Calu3 (cell line): Measurements from ENCODE around the gene CGRRF1. TPM values are rescaled to one million over a fixed set of nuclear protein-coding genes. Genes with fewer than 3 reads are reported as not detected.

Experiments
- BruUV-seq: library from RNA; stranded (reverse); fragments of 400-500 nt; replicated peaks from 2 replicates; lab custom pipeline; 2021; lab: Mats Ljungman, UMichigan
- CTCF ChIA-PET: fragments of 300-600 bp; sonication (Branson Sonifier 250); formaldehyde crosslinking; loops from one replicate; lab custom pipeline; 2022; ENCODE audit warnings: antibody characterized with exemption; lab: Charles Lee
- DNase-seq: peaks from one replicate; pipeline ENCODE4 v3.0.0; 2022
- H3K27ac Mint-ChIP-seq: one replicate; pipeline ENCODE4 v1.8.0; 2022; ENCODE audit warnings: mixed read lengths; ENCODE audit not compliant: unreplicated experiment
- H3K27me3 Mint-ChIP-seq: one replicate; pipeline ENCODE4 v1.8.0; 2022; ENCODE audit warnings: mixed read lengths; ENCODE audit not compliant: unreplicated experiment
- H3K36me3 Mint-ChIP-seq: one replicate; pipeline ENCODE4 v1.8.0; 2022; ENCODE audit warnings: mild to moderate bottlenecking, moderate library complexity, mixed read lengths; ENCODE audit not compliant: insufficient read depth, unreplicated experiment
- H3K4me1 Mint-ChIP-seq: one replicate; pipeline ENCODE4 v1.8.0; 2022; ENCODE audit warnings: mild to moderate bottlenecking, low read depth, mixed read lengths; ENCODE audit not compliant: unreplicated experiment
- H3K4me3 Mint-ChIP-seq: one replicate; pipeline ENCODE4 v1.8.0; 2022; ENCODE audit warnings: mild to moderate bottlenecking, low read depth, moderate library complexity, mixed read lengths; ENCODE audit not compliant: unreplicated experiment
- H3K9me3 Mint-ChIP-seq: one replicate; pipeline ENCODE4 v1.8.0; 2022; ENCODE audit warnings: low read depth, mixed read lengths; ENCODE audit not compliant: unreplicated experiment
- intact Hi-C: fragments of 100-400 bp; cut with micrococcal nuclease; formaldehyde crosslinking; loops from one replicate; pipeline ENCODE4 v1.10.0; 2022; ENCODE audit not compliant: unreplicated experiment
- total RNA-seq: library from RNA; stranded (reverse); gene quantifications from 2 replicates; pipeline ENCODE4 v1.2.3, GENCODE V29; 2022
- TF ChIP-seq, protein P1 (sequence below): fragments of 200-600 bp; IDR thresholded peaks from one replicate; pipeline ENCODE4 v1.8.0; 2022; ENCODE audit warnings: antibody characterized with exemption; ENCODE audit not compliant: unreplicated experiment

CGRRF1 gene
- total RNA-seq, 1 experiment from 2014 or later = 12.4 TPM

- BruUV-seq = no TSS peak
- DNase-seq = no peak
- CTCF ChIA-PET = interaction anchor here (0.7 kb wide), 1 partner anchor 1301 kb away, joined by 3 read pairs; no protein-coding TSS in a partner anchor
- TF ChIP-seq, protein P1, sequence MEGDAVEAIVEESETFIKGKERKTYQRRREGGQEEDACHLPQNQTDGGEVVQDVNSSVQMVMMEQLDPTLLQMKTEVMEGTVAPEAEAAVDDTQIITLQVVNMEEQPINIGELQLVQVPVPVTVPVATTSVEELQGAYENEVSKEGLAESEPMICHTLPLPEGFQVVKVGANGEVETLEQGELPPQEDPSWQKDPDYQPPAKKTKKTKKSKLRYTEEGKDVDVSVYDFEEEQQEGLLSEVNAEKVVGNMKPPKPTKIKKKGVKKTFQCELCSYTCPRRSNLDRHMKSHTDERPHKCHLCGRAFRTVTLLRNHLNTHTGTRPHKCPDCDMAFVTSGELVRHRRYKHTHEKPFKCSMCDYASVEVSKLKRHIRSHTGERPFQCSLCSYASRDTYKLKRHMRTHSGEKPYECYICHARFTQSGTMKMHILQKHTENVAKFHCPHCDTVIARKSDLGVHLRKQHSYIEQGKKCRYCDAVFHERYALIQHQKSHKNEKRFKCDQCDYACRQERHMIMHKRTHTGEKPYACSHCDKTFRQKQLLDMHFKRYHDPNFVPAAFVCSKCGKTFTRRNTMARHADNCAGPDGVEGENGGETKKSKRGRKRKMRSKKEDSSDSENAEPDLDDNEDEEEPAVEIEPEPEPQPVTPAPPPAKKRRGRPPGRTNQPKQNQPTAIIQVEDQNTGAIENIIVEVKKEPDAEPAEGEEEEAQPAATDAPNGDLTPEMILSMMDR = no peak
- no peak overlapping the region for H3K4me3 Mint-ChIP-seq
- H3K36me3 Mint-ChIP-seq = no peaks in the 10 kb centered on the region
- H3K27ac Mint-ChIP-seq = no peak overlapping the region
- intact Hi-C loops = no loop called here
- H3K9me3 Mint-ChIP-seq = peaks cover 5% of the 10 kb centered on the region
- no peaks in the 10 kb centered on the region for H3K27me3 Mint-ChIP-seq
- peaks cover 7% of the 10 kb centered on the region for H3K4me1 Mint-ChIP-seq
Observed at GRCh38 chr14:54574528-54574927, 64.8 kb downstream of the CGRRF1 start.

DNA sequence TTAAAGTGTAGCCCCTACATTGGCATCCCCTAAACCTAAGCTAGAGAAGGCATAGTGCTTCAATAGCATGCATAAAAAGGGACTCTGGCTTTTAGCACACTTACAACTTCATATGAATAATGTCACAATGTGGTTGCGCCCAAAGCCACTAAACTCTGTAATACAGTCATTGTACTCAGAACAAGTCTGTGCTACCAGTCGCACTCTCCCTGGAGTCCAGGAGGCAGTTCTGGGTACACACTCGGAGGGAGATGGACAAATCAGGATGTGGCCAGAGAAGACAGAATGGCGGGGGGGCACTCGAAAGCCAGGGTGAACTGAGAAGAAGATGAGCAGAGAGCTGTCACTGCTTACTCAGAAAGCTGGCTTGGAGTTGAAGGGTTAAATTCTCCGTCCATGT, 67.8 kb downstream of the CGRRF1 start:
- BruUV-seq = no TSS peak
- intact Hi-C loops = no loop called here
- DNase-seq = no peak
- no peaks in the 10 kb centered on the region for H3K4me1 Mint-ChIP-seq
- TF ChIP-seq, protein P1 = no peak
- CTCF ChIA-PET = interaction anchor here (1.0 kb wide), 1 partner anchor 14 kb away, joined by 4 read pairs; no protein-coding TSS in a partner anchor
- H3K36me3 Mint-ChIP-seq = no peaks in the 10 kb centered on the region
- no peak overlapping the region for H3K27ac Mint-ChIP-seq
- H3K9me3 Mint-ChIP-seq = no peaks in the 10 kb centered on the region
- H3K4me3 Mint-ChIP-seq = no peak overlapping the region
- no peaks in the 10 kb centered on the region for H3K27me3 Mint-ChIP-seq

DNA sequence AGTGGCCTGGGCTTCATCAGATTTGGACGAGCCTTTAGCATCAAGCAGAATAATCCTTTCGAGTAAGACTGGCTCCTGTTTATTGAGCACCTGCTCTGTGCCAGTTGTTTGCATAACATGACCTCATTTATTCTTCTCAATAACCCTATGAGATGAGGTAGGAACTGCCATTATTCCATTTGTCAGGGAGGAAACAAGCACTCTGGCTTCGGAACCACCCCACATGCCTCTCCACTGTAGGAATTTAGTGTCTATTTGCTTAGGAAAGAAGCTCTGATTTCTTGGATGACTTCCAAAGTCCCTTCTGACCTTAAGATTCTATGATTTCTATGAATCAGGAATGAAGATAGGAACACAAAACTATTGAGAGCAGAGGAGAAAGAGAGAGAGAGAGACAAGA, 68.3 kb downstream of the CGRRF1 start:
- H3K4me3 Mint-ChIP-seq = no peak overlapping the region
- H3K27ac Mint-ChIP-seq = no peak overlapping the region
- TF ChIP-seq, protein P1 = no peak
- intact Hi-C loops = no loop called here
- CTCF ChIA-PET = no interaction called here
- H3K9me3 Mint-ChIP-seq = no peaks in the 10 kb centered on the region
- no peaks in the 10 kb centered on the region for H3K4me1 Mint-ChIP-seq
- no peak for DNase-seq
- no TSS peak for BruUV-seq
- H3K36me3 Mint-ChIP-seq = no peaks in the 10 kb centered on the region
- no peaks in the 10 kb centered on the region for H3K27me3 Mint-ChIP-seq

- CTCF ChIA-PET = interaction anchor here (1.5 kb wide), 1 partner anchor 15 kb away, joined by 3 read pairs; no protein-coding TSS in a partner anchor
Observed at GRCh38 chr14:54579621-54580020, 69.9 kb downstream of the CGRRF1 start.

More at GRCh38 chr14:54579621-54580020, 69.9 kb downstream of the CGRRF1 start:
- DNase-seq = no peak
- intact Hi-C loops = no loop called here
- Mint-ChIP-seq H3K27me3 (no peaks in the 10 kb centered on the region), H3K27ac (no peak overlapping the region), H3K36me3 (no peaks in the 10 kb centered on the region), H3K4me3 (no peak overlapping the region), H3K4me1 (no peaks in the 10 kb centered on the region), H3K9me3 (no peaks in the 10 kb centered on the region)
- no TSS peak for BruUV-seq
- TF ChIP-seq, protein P1 = no peak
